Fibroblast of skin of right biceps (primary cell): Measurements from ENCODE around the gene TRAPPC3.
A peak's percentile ranks its signal among the peaks of the same experiment; 100 is the strongest.
"Not testable (repeated sequence)": the region's sequence is repeated elsewhere in the genome, so short reads cannot be mapped to it uniquely, and the experiment has no call there.

ENCODE experiments used
- DNase-seq: peaks from one replicate; pipeline ENCODE4 v3.0.0-alpha.2; 2013

Gene TRAPPC3

DNA sequence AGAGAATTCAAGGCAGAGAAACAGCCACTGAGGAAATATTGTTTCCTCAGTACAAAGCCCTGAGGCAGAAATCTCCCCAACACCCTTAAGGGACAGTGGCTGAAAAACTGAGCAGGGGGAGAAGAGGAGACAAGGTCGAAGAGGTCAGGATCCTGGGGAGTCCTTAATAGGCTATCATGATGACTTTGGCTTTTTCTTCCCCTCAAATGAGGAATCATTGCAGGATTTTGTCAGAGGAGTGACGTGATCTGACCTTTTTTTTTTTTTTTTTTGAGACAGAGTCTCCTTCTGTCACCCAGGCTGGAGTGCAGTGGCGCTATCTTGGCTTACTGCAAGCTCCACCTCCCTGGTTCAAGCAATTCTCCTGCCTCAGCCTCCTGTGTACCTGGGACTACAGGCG is 16.9 kb upstream of the TRAPPC3 start:
- DNase-seq: no peak

DNA sequence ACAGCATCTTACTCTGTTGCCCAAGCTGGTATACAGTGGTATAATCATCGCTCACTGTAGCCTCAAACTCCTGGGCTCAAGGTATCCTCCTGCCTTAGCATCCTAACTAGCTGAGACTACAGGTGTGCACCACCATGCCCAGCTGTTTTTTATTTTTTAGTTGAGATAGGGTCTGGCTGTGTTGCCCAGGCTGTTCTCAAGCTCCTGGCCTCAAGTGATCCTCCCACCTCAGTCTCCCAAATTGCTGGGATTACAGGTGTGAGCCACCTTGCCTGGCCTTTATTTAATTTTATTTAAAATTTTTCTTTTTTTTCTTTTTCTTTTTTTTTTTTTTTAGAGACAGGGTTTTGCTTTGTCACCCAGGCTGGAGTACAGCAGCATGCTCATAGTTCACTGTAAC is 15.9 kb upstream of the TRAPPC3 start:
- no peak for DNase-seq

DNA sequence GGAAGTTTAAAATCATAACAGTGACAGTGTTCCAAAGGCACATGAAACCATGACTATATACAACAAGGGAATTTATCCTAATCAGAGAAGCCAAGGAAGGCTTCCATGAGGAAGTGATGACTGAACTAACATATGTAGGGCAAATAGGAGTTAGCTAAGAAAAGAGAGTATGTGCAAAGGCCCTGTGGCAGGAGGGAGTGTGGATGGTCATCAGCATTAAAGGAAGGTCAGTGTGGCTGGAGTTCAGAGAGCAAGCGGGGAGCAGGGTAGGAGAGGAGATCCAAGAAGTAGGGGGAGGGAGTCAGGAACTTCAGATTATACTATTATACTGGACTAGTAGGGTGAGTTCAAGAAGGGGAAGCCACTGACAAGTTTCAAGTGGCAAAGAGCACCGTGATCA is 15.1 kb upstream of the TRAPPC3 start:
- no peak for DNase-seq

GRCh38 chr1:36163426-36163825 is 14.1 kb upstream of the TRAPPC3 start:
- DNase-seq: no peak

- no peak for DNase-seq
Observed at GRCh38 chr1:36162680-36163239, 13.5 kb upstream of the TRAPPC3 start.

- DNase-seq: peak; percentile 51
Observed at GRCh38 chr1:36161641-36162531, 12.6 kb upstream of the TRAPPC3 start.

DNA sequence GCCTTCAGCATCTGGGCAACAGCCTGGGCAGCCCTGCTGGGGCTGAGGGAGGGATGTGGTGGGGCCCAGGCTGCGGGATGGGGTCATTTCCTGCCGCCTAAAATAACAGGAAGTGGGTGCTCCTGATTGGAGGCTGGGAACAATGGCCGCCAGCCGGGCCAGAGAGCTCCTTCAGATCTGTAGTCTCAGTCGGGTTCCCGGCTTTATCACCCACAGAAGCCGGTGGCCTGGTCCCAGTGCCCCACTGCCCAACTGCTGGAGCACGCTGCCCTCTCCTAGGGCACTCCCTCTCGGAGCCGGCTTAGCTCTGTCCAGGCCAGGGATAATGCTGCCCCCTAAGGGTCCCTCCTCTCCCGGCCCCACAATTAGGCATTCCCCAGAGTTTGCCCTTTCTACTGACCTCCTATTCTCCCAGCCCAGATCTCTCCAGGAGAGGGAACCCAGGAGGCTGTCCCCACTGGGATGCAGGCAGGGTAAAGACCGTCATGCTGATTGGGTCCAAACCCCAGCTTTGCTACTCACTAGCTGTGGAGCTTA is 11.7 kb upstream of the TRAPPC3 start:
- peak; percentile 72 for DNase-seq

GRCh38 chr1:36160388-36160948 is 11.2 kb upstream of the TRAPPC3 start:
- no peak for DNase-seq

GRCh38 chr1:36159614-36160387 is 10.5 kb upstream of the TRAPPC3 start:
- no peak for DNase-seq

DNA sequence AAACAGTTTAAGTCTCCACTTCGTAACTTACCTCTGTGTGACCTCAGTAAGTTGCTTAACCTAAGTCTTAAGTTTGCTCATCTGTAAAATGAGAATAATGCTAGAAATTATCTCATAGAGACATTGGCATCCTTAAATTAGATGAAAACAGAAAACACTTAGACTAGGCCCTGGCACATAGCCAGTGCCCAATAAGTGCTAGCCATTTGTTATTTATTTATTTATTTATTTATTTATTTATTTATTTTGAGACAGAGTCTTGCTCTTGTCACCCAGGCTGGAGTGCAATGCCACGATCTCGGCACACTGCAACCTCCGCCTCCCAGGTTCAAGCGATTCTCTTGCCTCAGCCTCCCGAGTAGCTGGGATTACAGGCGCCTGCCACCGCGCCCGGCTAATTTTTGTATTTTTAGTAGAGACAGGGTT is 9.6 kb upstream of the TRAPPC3 start:
- not testable (repeated sequence) for DNase-seq

GRCh38 chr1:36157973-36158826 is 8.9 kb upstream of the TRAPPC3 start:
- no peak for DNase-seq

- peak; percentile 47 for DNase-seq
Observed at GRCh38 chr1:36157115-36157903, 8.0 kb upstream of the TRAPPC3 start.

GRCh38 chr1:36156329-36157114 is 7.2 kb upstream of the TRAPPC3 start:
- DNase-seq: peak; percentile 72

- peak; percentile 90 for DNase-seq
Observed at GRCh38 chr1:36155408-36156328, 6.4 kb upstream of the TRAPPC3 start, which contains the start of gene MAP7D1. Gene MAP7D1 (plus strand): TSS chr1:36156160. CDS start chr1:36156418, 258 bp downstream.

DNA sequence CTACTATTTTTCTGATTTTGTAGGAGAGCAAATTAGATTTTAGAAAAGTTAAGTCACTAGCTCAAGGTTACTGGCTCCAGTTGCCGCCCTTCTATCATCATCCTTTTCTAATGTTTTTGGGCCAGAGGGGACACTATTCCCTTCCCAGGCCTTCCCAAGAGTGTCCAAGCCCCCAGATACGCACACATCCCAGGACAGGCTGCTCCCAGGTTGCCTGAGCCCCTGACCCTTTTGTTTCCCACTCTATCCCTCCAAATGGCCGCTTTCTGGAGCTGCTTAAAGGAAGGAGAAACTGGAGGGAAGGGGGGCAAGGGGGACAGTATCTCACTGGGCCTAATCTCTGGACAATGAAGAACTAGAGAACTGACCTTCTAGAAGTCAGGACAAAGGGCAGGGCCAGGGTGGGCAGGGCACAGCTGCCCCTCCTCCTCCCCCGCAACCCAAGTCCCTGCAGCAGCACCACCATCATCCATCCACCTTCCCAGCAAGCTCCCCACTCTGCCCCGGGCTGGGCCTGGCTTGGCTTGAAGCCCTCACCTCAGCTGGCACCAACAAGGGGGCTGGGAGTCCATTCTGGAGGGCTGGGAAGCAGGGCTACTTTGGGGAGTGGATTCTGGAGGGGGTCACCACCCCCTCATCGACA is 5.6 kb upstream of the TRAPPC3 start:
- no peak for DNase-seq

GRCh38 chr1:36154335-36154734 is 5.0 kb upstream of the TRAPPC3 start:
- DNase-seq: no peak

DNA sequence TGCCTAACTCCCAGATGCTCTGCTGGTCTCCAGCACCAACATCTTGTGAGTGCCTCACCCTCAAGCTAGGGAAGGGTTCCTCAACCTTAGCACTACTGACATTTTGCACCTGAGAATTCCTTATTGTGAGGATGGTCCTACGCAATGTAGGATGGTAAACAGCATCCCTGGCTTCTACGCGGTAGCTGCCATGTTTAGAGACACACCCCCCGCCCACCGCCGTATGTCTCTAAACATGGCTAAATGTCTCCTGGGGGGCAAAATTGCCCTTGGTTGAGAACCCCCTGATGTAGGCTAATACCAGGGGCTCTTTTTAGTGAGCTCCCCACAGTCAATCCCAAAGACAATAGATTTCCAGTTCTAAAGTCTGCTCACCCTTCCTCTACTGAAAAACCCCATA is 4.2 kb upstream of the TRAPPC3 start:
- DNase-seq: no peak

GRCh38 chr1:36151845-36152203 is 2.5 kb upstream of the TRAPPC3 start:
- DNase-seq: no peak
